Measurements from ENCODE around the gene SYTL5. TPM values are rescaled to one million over a fixed set of nuclear protein-coding genes. Genes with fewer than 3 reads are reported as not detected.

The SYTL5 gene
- polyA plus RNA-seq, 3 donors, result 0.33 to 1.7 TPM; not detected in 1

DNA sequence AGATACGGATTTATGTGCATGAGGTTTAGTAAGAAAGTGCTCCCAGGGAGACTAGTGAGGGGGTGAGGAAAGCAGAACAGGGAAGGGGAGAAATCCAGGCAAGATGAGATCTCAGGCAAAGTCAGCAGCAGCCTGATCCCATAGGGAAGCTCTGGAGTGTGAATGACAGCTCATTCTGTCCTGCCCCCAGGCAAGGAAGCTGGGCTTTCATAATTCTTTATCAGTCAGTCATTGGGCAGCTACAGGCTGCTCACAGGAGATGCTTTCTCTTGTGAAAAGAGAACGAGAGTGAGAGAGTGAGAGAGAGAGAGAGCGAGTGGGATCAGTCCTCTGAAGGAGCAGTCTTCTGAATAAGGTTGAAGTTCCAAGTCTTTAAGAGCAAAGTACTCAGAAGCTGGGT lies 166.2 kb downstream of the SYTL5 start:
- 75 to 84% (median 77%) methylated on average over 3 of the region's 3 CpGs for WGBS, 3 donors
- no peak overlapping the region for H3K27ac ChIP-seq (ENCODE audit: low read depth, low read length)

DNA sequence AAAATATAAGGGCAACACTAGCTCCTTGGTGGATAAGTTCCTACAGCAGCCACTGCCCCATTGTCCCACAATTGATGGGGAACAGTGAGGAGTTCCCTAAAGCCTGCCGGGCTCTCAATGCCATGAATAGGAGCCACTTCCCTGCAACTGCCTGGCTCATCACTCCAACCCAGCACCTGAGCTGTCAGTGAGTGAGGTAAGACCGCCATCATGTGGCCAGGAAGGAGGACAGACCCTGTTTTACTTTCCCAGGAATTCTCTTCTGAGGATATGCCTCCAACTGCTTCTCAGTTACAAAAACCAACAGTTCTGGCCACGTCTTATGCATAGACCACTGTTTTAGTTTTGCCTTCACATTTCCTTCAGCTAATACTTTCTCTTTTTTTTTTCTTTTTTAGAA lies 168.8 kb downstream of the SYTL5 start:
- WGBS, 3 donors, result 18 to 47% (median 31%) methylated on average over 3 of the region's 3 CpGs
- no peak overlapping the region for H3K27ac ChIP-seq (ENCODE audit: low read depth, low read length)

DNA sequence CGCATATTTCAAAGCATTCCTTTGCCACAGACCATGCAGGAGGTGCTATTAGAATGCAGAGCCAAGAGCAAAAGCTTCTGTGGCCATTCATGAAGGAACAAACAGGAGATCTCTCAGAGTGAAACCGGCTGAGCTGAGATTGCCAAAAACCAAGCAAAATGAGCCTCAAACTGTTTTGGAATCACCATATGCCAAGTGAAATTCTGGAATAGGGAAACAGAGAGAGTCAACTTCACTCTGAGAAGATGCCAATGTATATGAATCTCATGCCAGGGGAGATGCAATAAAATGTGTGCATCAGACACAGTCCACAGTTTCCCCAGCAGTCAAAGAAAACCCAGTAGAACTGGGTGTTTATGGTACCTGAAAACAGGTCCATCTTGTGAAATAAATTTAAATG lies 172.0 kb downstream of the SYTL5 start:
- 58 to 74% (median 68%) methylated on average over 2 of the region's 2 CpGs for WGBS, 3 donors
- no peak overlapping the region for H3K27ac ChIP-seq (ENCODE audit: low read depth, low read length)

Other genes starting within 250 kb of the SYTL5 start
- gene CYBB, start 226.5 kb upstream of the SYTL5 start, polyA plus RNA-seq, result 10 to 100 TPM in 2 of 3 donors, 1 to 10 TPM in 1; 2.8 to 19.8 (median 11.1) TPM
- gene DYNLT3, start 159.0 kb upstream of the SYTL5 start, polyA plus RNA-seq, result 10 to 100 TPM in 2 of 3 donors, 1 to 10 TPM in 1; 7.2 to 26.4 (median 15.2) TPM
- 100 to 1,000 TPM in 2 of 3 donors, 10 to 100 TPM in 1; 70.3 to 351 (median 262) TPM for gene SRPX, start 214.3 kb downstream of the SYTL5 start, polyA plus RNA-seq